ENCODE measurements around the gene SMC1B. TPM values are rescaled to one million over a fixed set of nuclear protein-coding genes. Genes with fewer than 3 reads are reported as not detected.

Gene SMC1B
- total and polyA plus RNA-seq, 9 of the 15 experiments (the other 6 are each of a cell fraction or from before 2014, with no cell fraction given) = 0.03 TPM; not detected in 8

DNA sequence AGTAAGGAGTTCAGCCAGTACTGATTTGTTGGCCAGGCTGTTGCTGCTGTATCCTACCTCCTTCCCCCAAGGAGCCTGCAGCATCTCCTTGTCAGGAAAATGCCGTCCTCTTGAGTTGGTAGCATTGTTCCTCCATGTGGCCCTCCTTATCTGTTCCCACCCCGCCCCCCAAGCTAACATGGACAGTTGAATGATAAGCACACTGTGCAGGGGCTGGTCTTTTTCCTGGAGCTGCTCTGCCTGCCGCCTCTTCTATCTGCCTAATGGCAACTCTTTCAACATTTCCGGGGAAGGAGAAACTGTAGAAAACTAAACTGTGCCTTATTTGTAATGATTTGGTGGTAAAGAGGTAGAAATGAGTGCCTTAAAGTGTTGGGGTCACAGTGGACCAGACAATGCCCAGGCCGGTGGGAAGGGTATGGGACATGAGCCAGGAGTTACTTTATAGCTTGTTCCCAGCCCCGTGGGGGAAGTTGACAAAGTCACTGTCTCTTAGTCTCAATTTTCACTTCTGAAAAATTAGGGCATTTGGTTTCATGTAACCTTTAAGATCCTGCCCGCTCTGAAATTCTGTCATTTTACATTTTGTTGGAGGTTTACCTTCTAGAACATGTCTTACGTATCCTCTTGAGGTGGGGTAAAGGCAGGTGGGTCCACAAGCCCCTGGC is 99.2 kb downstream of the SMC1B start (continued):
- TF ChIP-seq, protein P1, sequence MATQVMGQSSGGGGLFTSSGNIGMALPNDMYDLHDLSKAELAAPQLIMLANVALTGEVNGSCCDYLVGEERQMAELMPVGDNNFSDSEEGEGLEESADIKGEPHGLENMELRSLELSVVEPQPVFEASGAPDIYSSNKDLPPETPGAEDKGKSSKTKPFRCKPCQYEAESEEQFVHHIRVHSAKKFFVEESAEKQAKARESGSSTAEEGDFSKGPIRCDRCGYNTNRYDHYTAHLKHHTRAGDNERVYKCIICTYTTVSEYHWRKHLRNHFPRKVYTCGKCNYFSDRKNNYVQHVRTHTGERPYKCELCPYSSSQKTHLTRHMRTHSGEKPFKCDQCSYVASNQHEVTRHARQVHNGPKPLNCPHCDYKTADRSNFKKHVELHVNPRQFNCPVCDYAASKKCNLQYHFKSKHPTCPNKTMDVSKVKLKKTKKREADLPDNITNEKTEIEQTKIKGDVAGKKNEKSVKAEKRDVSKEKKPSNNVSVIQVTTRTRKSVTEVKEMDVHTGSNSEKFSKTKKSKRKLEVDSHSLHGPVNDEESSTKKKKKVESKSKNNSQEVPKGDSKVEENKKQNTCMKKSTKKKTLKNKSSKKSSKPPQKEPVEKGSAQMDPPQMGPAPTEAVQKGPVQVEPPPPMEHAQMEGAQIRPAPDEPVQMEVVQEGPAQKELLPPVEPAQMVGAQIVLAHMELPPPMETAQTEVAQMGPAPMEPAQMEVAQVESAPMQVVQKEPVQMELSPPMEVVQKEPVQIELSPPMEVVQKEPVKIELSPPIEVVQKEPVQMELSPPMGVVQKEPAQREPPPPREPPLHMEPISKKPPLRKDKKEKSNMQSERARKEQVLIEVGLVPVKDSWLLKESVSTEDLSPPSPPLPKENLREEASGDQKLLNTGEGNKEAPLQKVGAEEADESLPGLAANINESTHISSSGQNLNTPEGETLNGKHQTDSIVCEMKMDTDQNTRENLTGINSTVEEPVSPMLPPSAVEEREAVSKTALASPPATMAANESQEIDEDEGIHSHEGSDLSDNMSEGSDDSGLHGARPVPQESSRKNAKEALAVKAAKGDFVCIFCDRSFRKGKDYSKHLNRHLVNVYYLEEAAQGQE (IDR thresholded peaks at IDR 0.05; ENCODE audit: borderline replicate concordance) = no peak
- TF ChIP-seq, protein P1 (CRISPR knock-in tag; IDR thresholded peaks at IDR 0.05; ENCODE audit: low read depth) = no peak
- TF ChIP-seq, protein P2, sequence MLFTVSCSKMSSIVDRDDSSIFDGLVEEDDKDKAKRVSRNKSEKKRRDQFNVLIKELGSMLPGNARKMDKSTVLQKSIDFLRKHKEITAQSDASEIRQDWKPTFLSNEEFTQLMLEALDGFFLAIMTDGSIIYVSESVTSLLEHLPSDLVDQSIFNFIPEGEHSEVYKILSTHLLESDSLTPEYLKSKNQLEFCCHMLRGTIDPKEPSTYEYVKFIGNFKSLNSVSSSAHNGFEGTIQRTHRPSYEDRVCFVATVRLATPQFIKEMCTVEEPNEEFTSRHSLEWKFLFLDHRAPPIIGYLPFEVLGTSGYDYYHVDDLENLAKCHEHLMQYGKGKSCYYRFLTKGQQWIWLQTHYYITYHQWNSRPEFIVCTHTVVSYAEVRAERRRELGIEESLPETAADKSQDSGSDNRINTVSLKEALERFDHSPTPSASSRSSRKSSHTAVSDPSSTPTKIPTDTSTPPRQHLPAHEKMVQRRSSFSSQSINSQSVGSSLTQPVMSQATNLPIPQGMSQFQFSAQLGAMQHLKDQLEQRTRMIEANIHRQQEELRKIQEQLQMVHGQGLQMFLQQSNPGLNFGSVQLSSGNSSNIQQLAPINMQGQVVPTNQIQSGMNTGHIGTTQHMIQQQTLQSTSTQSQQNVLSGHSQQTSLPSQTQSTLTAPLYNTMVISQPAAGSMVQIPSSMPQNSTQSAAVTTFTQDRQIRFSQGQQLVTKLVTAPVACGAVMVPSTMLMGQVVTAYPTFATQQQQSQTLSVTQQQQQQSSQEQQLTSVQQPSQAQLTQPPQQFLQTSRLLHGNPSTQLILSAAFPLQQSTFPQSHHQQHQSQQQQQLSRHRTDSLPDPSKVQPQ (CRISPR knock-in tag; IDR thresholded peaks at IDR 0.05; ENCODE audit: borderline replicate concordance) = no peak
- TF ChIP-seq MTA2 (IDR thresholded peaks at IDR 0.05; ENCODE audit: low read depth) (peak; percentile 48; the same call in 1 of the 2 replicates), TBP (optimal IDR thresholded peaks at IDR 0.05; ENCODE audit: low read depth, low read length) (peak; percentile 53), RFX1 (IDR thresholded peaks at IDR 0.05) (no peak), GTF2A2 (tag; IDR thresholded peaks at IDR 0.05) (no peak), ZNF146 (CRISPR knock-in tag; IDR thresholded peaks at IDR 0.05; ENCODE audit: unreplicated experiment) (no peak), ZNF408 (CRISPR knock-in tag; IDR thresholded peaks at IDR 0.05; ENCODE audit: low read depth) (no peak), JUN (IDR thresholded peaks at IDR 0.05; ENCODE audit: borderline replicate concordance, low read depth, low read length) (no peak), JUN (CRISPR knock-in tag; IDR thresholded peaks at IDR 0.05; ENCODE audit: borderline replicate concordance) (no peak)
- TF ChIP-seq, protein P3, sequence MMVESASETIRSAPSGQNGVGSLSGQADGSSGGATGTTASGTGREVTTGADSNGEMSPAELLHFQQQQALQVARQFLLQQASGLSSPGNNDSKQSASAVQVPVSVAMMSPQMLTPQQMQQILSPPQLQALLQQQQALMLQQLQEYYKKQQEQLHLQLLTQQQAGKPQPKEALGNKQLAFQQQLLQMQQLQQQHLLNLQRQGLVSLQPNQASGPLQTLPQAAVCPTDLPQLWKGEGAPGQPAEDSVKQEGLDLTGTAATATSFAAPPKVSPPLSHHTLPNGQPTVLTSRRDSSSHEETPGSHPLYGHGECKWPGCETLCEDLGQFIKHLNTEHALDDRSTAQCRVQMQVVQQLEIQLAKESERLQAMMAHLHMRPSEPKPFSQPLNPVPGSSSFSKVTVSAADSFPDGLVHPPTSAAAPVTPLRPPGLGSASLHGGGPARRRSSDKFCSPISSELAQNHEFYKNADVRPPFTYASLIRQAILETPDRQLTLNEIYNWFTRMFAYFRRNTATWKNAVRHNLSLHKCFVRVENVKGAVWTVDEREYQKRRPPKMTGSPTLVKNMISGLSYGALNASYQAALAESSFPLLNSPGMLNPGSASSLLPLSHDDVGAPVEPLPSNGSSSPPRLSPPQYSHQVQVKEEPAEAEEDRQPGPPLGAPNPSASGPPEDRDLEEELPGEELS (CRISPR knock-in tag; IDR thresholded peaks at IDR 0.05; ENCODE audit: borderline replicate concordance) = no peak
- TF ChIP-seq, protein P4, sequence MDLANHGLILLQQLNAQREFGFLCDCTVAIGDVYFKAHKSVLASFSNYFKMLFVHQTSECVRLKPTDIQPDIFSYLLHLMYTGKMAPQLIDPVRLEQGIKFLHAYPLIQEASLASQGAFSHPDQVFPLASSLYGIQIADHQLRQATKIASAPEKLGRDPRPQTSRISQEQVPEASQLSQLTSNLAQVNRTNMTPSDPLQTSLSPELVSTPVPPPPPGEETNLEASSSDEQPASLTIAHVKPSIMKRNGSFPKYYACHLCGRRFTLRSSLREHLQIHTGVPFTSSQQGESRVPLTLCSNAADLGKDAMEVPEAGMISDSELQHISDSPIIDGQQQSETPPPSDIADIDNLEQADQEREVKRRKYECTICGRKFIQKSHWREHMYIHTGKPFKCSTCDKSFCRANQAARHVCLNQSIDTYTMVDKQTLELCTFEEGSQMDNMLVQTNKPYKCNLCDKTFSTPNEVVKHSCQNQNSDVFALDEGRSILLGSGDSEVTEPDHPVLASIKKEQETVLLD (IDR thresholded peaks at IDR 0.05) = peak; percentile 35; the same call in 1 of the 2 replicates

Measured in K562 (cell line).